Skeletal muscle tissue (tissue), 4 donors: ENCODE data around the gene STK32B. TPM values are rescaled to one million over a fixed set of nuclear protein-coding genes. Genes with fewer than 3 reads are reported as not detected.

Source experiments
- H3K27ac ChIP-seq: one replicate; pipeline ENCODE4 v1.7.0; 2013; ENCODE audit warnings: mild to moderate bottlenecking, low read depth, low read length, inconsistent platforms
- H3K27me3 ChIP-seq, 3 donors: one replicate each; pipeline ENCODE4 v1.7.0; 2013; ENCODE audit warnings: low read length in 3 of 3; ENCODE audit not compliant: control insufficient read depth in 3 of 3, insufficient read depth in 3 of 3
- H3K36me3 ChIP-seq, 3 donors: one replicate each; pipeline ENCODE4 v1.7.0; 2013; ENCODE audit warnings: low read length in 3 of 3; ENCODE audit not compliant: control insufficient read depth in 3 of 3, insufficient read depth in 3 of 3
- H3K4me1 ChIP-seq, 3 donors: one replicate each; pipeline ENCODE4 v1.7.0; 2013; ENCODE audit warnings: low read length in 3 of 3, mild to moderate bottlenecking in 3 of 3; ENCODE audit not compliant: control insufficient read depth in 3 of 3, insufficient read depth in 3 of 3
- H3K4me3 ChIP-seq, 3 donors: one replicate each; pipeline ENCODE4 v1.7.0; 2013; ENCODE audit warnings: low read length in 3 of 3
- H3K9ac ChIP-seq, 3 donors: one replicate each; pipeline ENCODE4 v1.7.0; 2013; ENCODE audit warnings: low read length in 3 of 3, mild to moderate bottlenecking in 3 of 3, moderate library complexity in 2 of 3, low read depth in 1 of 3
- H3K9me3 ChIP-seq, 3 donors: one replicate each; pipeline ENCODE4 v1.7.0; 2013; ENCODE audit warnings: low read length in 3 of 3; ENCODE audit not compliant: control insufficient read depth in 3 of 3
- total RNA-seq: library from RNA; depleted of rRNA; stranded (reverse); fragments of >200 nt; gene quantifications from one replicate; pipeline ENCODE4 v1.2.3, GENCODE V29; 2014
- donor health status: Osteomylitis.

Gene STK32B
- total RNA-seq, 1 donor from 2014 or later, result 5.7 TPM

- H3K9ac ChIP-seq, result no peak overlapping the region
- H3K27ac ChIP-seq, result no peak overlapping the region
- H3K4me1 ChIP-seq, result no peaks in the 10 kb centered on the region
- H3K36me3 ChIP-seq, result no peaks in the 10 kb centered on the region
- H3K27me3 ChIP-seq, result no peaks in the 10 kb centered on the region
- no peaks in the 10 kb centered on the region for H3K9me3 ChIP-seq
- no peak overlapping the region for H3K4me3 ChIP-seq
These were observed 76.3 kb downstream of the STK32B start for GRCh38 chr4:5127556-5127955.

DNA sequence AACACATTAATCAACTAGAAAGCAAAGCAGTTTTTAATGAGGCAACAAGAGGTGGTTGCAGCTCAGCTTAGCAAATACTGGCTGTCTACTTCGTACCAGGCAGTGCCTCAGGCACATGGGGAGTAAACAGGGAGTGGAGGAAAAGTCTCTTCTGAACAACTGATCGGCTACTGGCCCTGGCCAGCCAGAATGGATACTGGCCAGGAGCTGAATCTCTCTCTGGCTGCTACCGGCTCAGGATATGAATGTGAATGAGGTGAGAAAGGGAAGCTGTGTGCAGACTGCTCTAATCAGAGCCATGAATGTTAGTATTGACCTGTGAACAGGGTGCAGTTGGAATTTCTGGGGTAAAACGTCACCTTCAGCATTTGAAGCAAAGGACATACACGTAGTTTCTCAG lies 77.3 kb downstream of the STK32B start:
- Histone ChIP-seq H3K4me1 (no peaks in the 10 kb centered on the region), H3K27me3 (no peaks in the 10 kb centered on the region), H3K4me3 (no peak overlapping the region)

GRCh38 chr4:5133201-5133600 lies 81.9 kb downstream of the STK32B start:
- H3K36me3 ChIP-seq, result no peaks in the 10 kb centered on the region
- no peaks in the 10 kb centered on the region for H3K27me3 ChIP-seq
- H3K4me1 ChIP-seq, result no peaks in the 10 kb centered on the region
- no peak overlapping the region for H3K27ac ChIP-seq
- H3K9me3 ChIP-seq, result no peaks in the 10 kb centered on the region
- H3K9ac ChIP-seq, result no peak overlapping the region
- no peak overlapping the region for H3K4me3 ChIP-seq

More for the DNA sequence above, 77.3 kb downstream of the STK32B start:
- H3K27ac ChIP-seq, result no peak overlapping the region
- no peaks in the 10 kb centered on the region for H3K36me3 ChIP-seq
- H3K9ac ChIP-seq, result no peak overlapping the region
- no peaks in the 10 kb centered on the region for H3K9me3 ChIP-seq

- H3K27ac ChIP-seq, result no peak overlapping the region
- H3K9me3 ChIP-seq, result no peaks in the 10 kb centered on the region
- no peaks in the 10 kb centered on the region for H3K4me1 ChIP-seq
- no peaks in the 10 kb centered on the region for H3K36me3 ChIP-seq
- no peak overlapping the region for H3K9ac ChIP-seq
- no peaks in the 10 kb centered on the region for H3K27me3 ChIP-seq
- H3K4me3 ChIP-seq, result no peak overlapping the region
These were observed 82.8 kb downstream of the STK32B start for GRCh38 chr4:5133933-5134594.

- Histone ChIP-seq H3K9ac (no peak overlapping the region), H3K4me1 (no peaks in the 10 kb centered on the region), H3K9me3 (no peaks in the 10 kb centered on the region), H3K4me3 (no peak overlapping the region), H3K36me3 (no peaks in the 10 kb centered on the region), H3K27ac (no peak overlapping the region), H3K27me3 (no peaks in the 10 kb centered on the region)
These were observed 83.3 kb downstream of the STK32B start for GRCh38 chr4:5134620-5135019.

DNA sequence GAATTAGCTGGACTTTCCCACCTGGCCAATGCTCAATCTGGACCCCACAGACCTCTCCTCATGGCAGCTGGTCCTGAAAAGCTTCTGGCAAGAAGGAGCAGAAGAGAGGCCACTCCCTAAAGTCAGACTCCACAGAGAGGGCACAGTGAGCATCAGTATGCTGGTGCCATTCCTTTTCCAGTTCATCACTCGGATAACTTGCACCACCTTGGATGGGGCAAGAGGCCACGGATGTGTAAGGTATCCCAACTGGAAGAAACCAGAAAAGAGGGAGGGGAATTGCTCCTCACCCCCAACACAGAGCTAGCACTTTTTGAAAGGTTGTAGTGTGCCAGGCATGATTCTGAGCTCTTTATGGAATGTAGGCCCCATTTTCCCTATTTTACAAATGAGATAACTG lies 85.9 kb downstream of the STK32B start:
- Histone ChIP-seq H3K27ac (no peak overlapping the region), H3K36me3 (no peaks in the 10 kb centered on the region), H3K4me1 (no peaks in the 10 kb centered on the region), H3K9ac (no peak overlapping the region), H3K9me3 (no peaks in the 10 kb centered on the region), H3K4me3 (no peak overlapping the region), H3K27me3 (no peaks in the 10 kb centered on the region)

DNA sequence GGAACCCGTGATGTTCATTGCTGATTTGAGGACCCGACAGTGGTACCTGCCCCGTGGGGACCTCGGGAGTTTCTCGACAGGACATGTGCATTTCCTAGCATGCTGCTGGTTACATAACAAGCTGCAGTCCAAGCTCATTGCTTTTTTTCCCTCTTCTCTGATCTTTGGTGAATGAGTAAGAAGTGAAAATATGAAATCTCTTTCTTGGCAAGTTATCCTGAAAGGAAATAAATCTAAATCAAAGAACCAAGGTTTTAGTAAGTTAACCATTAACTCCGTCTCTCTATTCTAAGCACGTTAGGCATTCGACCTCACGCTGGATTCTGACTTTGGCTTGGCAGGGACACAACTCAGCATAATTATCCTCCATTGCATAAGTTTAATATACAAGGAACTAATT lies 86.6 kb downstream of the STK32B start:
- Histone ChIP-seq H3K27ac (no peak overlapping the region), H3K9ac (no peak overlapping the region), H3K27me3 (no peaks in the 10 kb centered on the region), H3K9me3 (no peaks in the 10 kb centered on the region), H3K4me1 (no peaks in the 10 kb centered on the region), H3K4me3 (no peak overlapping the region), H3K36me3 (no peaks in the 10 kb centered on the region)

GRCh38 chr4:5138389-5138788 lies 87.1 kb downstream of the STK32B start:
- no peak overlapping the region for H3K27ac ChIP-seq
- H3K27me3 ChIP-seq, result no peaks in the 10 kb centered on the region
- no peak overlapping the region for H3K4me3 ChIP-seq
- H3K36me3 ChIP-seq, result no peaks in the 10 kb centered on the region
- no peak overlapping the region for H3K9ac ChIP-seq
- H3K4me1 ChIP-seq, result no peaks in the 10 kb centered on the region
- no peaks in the 10 kb centered on the region for H3K9me3 ChIP-seq

GRCh38 chr4:5139141-5139540 lies 87.9 kb downstream of the STK32B start:
- Histone ChIP-seq H3K27me3 (no peaks in the 10 kb centered on the region), H3K4me3 (no peak overlapping the region), H3K9ac (no peak overlapping the region), H3K36me3 (no peaks in the 10 kb centered on the region), H3K9me3 (no peaks in the 10 kb centered on the region), H3K27ac (no peak overlapping the region), H3K4me1 (peaks cover 0 to 3% (median 0%) of the 10 kb centered on the region in 3 donors)

- no peak overlapping the region for H3K4me3 ChIP-seq
- H3K27ac ChIP-seq, result no peak overlapping the region
- no peaks in the 10 kb centered on the region for H3K36me3 ChIP-seq
- no peak overlapping the region for H3K9ac ChIP-seq
- no peaks in the 10 kb centered on the region for H3K27me3 ChIP-seq
- peaks cover 0 to 4% (median 0%) of the 10 kb centered on the region in 3 donors for H3K4me1 ChIP-seq
- no peaks in the 10 kb centered on the region for H3K9me3 ChIP-seq
These were observed 90.5 kb downstream of the STK32B start for GRCh38 chr4:5141802-5142201.
